Measurements from ENCODE around the gene OGFOD3.
"Not testable (repeated sequence)": the region's sequence is repeated elsewhere in the genome, so short reads cannot be mapped to it uniquely, and the experiment has no call there.

The OGFOD3 gene

GRCh38 chr17:82386255-82386831, 32.0 kb downstream of the OGFOD3 start:
- DNase-seq, result no peak

- DNase-seq, result no peak
These were observed 32.7 kb downstream of the OGFOD3 start for GRCh38 chr17:82385559-82386254.

- DNase-seq, result no peak
These were observed 33.5 kb downstream of the OGFOD3 start for GRCh38 chr17:82384730-82385481.

- no peak for DNase-seq
These were observed 34.2 kb downstream of the OGFOD3 start for GRCh38 chr17:82384051-82384729.

GRCh38 chr17:82383411-82383810, 35.0 kb downstream of the OGFOD3 start:
- DNase-seq, result no peak

- DNase-seq, result no peak
These were observed 35.5 kb downstream of the OGFOD3 start for GRCh38 chr17:82382933-82383255.

- DNase-seq, result not testable (repeated sequence)
These were observed 36.0 kb downstream of the OGFOD3 start for GRCh38 chr17:82382220-82382932.

- DNase-seq, result not testable (repeated sequence)
These were observed 36.7 kb downstream of the OGFOD3 start for GRCh38 chr17:82381703-82382009.

GRCh38 chr17:82380860-82381702, 37.3 kb downstream of the OGFOD3 start:
- no peak for DNase-seq

- no peak for DNase-seq
These were observed 39.7 kb downstream of the OGFOD3 start for GRCh38 chr17:82378741-82379021.

- no peak for DNase-seq
These were observed 40.3 kb downstream of the OGFOD3 start for GRCh38 chr17:82377924-82378740.

- not testable (repeated sequence) for DNase-seq
These were observed 41.1 kb downstream of the OGFOD3 start for GRCh38 chr17:82377294-82377693.

- DNase-seq, result no peak
These were observed 42.2 kb downstream of the OGFOD3 start for GRCh38 chr17:82376042-82376730.

GRCh38 chr17:82375359-82376041, 42.9 kb downstream of the OGFOD3 start:
- DNase-seq, result no peak

GRCh38 chr17:82374626-82375331, 43.6 kb downstream of the OGFOD3 start:
- no peak for DNase-seq

- no peak for DNase-seq
These were observed 44.4 kb downstream of the OGFOD3 start for GRCh38 chr17:82373731-82374625.

- DNase-seq, result not testable (repeated sequence)
These were observed 45.3 kb downstream of the OGFOD3 start for GRCh38 chr17:82373072-82373452.

GRCh38 chr17:82372249-82373071, 45.9 kb downstream of the OGFOD3 start:
- DNase-seq, result no peak

Data from CD4-positive, alpha-beta T cell treated with Interleukin-17A for 1 hour (primary cell).